SKM-1 (cell line): ENCODE results near the gene HNRNPH1.
"Not testable (repeated sequence)": the region's sequence is repeated elsewhere in the genome, so short reads cannot be mapped to it uniquely, and the experiment has no call there.

Source experiments
- DNase-seq: peaks from one replicate; lab custom pipeline; 2025; ENCODE audit not compliant: unreplicated experiment; lab: John Stamatoyannopoulos, UW

HNRNPH1 gene, protein sequence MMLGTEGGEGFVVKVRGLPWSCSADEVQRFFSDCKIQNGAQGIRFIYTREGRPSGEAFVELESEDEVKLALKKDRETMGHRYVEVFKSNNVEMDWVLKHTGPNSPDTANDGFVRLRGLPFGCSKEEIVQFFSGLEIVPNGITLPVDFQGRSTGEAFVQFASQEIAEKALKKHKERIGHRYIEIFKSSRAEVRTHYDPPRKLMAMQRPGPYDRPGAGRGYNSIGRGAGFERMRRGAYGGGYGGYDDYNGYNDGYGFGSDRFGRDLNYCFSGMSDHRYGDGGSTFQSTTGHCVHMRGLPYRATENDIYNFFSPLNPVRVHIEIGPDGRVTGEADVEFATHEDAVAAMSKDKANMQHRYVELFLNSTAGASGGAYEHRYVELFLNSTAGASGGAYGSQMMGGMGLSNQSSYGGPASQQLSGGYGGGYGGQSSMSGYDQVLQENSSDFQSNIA

DNA sequence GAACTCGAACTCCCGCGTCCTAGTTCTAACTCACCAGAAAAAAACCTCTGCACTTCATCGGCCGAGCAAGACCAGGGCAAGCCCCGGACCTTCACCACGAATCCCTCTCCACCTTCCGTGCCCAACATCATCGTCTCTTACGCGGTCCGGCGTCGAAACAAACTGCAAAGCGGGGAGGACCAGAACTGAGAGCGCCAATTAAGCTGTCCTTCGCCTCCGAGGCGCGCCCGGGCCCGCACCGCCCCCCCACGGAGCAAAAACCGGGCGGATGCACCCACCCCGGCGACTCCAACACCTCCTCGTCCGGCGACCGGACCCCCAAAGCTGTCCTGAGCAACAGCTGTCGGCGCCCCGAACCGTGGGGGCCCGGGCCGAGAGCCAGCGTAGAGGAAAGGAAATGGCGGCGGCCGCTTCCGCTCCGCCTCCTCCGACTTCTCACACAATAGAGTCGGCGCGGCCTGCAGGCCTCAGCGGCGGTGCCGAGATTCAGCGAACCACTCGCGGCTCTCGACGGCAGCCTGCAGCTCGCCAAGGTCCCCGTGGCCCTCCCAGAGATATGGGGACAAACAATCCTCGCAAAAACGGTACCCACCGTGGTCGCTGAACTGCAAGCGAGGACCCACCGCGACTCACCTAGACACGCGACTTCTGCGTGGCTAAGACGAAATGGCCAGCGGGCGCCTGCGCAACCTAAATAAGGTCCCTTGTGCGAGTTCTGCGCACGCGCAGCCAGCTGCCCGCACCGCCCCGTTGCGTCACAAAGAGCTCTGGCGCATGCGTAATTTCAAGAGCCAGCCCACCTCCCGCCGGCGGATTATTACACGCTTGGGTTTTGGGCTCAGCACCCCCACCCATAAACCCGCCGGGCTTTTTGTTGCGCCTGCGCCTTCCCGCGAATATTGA lies at the start of gene HNRNPH1:
HNRNPH1 (minus strand) TSS at position 669 of the 903 bp plus-strand sequence; CDS start at position 131, 538 bp downstream.
- DNase-seq: peak; percentile 98

DNA sequence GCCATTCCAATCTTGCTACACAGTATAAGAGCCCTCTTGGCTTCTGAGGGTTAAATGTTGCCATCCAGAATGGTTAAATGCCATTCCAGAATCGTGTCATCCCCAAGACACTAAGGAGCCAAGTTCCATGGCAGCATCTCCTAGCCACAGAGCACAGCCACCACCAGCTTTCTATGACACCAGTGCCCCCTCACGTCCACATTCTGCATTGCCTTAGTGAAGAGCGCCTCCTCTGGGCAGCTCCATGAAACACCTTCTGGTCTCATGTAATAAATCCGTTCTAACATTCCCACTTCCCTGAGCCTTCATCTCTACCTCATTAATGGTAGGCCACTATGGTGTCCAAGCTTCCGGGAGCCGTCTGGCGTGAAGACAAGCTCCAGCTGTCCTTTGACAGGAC lies 44.9 kb upstream of the HNRNPH1 start:
- DNase-seq: peak; percentile 68

DNA sequence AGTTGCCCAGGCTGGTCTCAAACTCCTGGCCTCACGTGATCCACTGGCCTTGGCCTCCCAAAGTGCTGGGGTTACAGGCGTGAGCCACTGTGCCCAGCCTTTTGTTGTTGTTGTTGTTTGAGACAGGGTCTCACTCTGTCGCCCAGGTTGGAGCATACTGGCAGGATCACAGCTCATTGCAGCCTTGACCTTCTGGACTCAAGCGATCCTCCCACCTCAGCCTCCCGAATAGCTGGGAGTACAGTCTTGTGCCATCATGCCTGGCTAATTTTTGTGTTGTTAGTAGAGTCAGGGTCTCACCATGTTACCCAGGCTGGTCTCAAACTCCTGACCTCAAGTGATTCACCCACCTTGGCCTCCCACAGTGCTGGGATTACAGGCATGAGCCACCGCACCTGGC lies 38.2 kb upstream of the HNRNPH1 start:
- not testable (repeated sequence) for DNase-seq

DNA sequence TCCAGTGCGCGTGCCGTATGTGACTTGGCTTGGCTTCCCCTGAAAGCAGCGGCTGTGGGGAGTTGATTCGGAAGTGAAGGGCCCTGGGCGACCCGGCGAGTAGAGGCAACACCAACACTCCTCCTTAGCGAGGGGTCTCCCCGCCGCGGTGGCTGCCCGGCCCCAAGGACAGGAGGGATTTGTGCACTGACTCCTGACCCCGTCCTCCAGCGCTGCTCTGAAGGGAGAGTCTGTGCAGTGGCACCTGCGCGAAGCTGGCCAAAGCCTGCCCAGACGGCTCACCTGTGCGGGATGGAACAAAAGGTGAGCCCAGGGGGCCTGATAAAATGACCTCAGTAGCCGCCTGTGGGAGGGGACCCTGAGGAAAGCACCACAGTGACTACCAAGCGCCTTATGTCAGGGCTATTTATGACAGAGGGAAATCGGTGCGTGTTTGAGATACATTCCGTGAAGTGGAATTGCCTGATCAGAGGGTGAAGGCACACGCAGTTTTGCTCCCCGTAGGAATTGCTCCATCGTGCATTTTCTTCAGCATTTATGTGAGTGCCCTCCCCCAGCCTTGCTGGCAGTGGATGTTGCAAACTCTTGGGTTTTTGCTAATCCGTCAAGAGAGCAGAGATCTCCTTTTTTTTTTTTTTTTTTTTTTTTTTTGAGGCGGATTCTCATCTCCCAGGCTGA lies 34.8 kb upstream of the HNRNPH1 start:
- not testable (repeated sequence) for DNase-seq

DNA sequence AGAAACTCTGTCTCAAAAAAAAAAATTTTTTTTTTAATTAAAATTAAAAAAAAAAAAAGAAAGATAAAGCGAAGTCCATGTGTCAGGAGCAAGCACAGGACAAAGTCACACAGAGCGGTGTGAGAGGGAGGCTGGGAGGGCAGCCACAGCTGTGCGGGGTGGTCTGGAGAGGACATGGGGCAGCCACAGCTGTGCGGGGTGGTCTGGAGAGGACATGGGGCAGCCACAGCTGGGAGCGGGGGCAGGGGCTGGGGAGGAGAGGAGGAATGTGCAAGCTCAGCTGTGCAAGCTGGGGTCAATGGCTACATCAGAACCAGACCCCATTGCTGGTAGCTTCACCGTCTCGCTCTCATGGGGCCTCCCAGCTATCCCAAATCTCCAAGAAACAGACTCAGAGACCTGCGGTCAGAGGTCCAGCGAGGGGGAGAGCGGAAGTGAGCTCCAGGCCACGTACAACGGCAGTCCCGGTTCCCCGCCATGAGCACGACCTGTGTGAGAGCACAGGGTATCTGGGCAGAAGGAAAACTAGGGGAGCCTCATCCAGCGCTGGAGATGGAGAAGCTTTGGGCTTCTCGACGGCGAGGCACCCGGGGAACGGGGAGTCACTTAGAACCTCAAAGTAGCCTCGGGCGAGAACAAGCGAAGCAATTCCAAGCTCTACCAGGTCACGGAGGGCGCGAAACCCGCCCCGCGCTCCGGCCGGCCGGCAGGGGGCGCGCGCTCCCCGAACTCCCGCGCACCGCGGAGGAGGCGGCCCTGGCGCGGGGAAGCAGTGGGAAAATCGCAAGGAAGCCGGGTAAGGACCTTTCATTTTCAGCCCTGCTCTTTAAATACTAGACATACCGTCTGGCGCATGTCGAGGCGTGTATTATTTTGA lies 34.1 kb upstream of the HNRNPH1 start:
- not testable (repeated sequence) for DNase-seq

DNA sequence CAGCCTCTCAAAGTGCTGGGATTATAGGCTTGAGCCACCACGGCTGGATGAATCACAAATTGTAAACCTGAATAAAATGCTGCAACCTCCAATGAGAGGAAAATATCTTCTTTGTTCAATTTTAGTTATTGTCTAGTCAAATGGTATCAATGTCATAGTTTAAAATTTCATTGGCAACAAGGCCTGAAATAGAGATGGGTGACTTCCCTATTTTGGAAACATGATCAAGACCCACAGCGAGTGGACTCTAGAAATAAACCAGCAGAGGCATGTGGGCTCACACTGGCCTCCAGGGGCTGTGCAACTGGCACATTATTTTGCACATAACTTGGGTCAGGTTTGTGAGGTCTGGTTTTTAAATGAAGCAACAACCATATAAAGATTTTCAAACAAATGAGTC lies 29.7 kb upstream of the HNRNPH1 start:
- not testable (repeated sequence) for DNase-seq

DNA sequence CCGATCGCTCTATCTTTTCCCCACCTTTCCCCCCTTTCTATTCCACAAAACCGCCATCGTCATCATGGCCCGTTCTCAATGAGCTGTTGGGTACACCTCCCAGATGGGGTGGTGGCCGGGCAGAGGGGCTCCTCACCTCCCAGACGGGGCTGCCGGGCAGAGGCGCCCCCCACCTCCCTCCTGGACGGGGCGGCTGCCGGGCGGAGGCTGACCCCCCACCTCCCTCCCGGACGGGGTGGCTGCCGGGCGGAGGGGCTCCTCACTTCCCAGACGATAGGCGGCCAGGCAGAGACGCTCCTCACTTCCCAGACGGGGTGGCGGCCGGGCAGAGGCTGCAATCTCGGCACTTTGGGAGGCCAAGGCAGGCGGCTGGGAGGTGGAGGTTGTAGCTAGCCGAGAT lies 26.8 kb upstream of the HNRNPH1 start:
- DNase-seq: not testable (repeated sequence)

DNA sequence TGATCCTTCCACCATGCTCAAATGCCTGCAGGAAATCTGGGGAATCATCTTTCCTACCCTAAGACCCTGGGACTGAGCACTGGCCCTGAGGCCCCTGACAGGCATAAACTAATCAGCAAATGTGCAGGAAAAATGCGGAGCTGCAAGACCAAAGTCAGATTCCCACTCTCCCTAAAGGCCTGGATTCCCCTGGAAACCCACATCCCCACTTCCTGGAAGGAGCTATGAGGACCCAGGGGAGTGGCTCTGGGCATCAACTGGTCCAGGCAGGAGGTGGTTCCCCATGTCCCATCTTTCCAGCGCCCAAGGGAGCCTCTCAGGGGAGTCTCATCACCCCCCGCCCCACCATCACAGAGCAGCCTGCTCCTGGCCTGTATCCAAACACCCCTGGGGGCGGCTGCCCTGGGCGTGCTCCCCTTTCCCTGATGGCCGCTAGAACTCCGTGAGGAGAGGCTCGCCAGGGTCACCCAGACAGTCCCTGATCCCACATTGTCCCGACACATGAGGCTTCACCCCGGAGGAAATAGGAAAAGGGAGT lies 25.8 kb upstream of the HNRNPH1 start:
- DNase-seq: not testable (repeated sequence)

DNA sequence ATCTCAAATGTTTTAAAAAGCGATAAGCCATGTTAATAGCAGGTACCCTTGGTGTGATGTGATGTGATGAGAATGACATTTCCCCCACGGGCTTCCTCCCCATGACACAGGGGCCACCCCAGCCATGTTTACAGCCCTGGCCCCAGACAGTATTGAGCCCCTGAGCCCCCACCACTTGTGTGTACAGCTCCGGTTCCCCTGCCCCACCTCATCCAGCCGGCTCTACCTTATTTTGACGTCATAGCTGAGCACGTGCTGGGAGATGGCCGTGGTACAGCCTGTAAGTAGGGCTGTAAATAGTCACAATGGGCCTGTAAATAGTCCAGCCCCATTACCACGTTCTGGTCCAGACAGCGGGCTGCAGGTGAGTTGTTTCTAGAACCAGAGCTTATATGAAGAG lies 24.9 kb upstream of the HNRNPH1 start:
- no peak for DNase-seq

DNA sequence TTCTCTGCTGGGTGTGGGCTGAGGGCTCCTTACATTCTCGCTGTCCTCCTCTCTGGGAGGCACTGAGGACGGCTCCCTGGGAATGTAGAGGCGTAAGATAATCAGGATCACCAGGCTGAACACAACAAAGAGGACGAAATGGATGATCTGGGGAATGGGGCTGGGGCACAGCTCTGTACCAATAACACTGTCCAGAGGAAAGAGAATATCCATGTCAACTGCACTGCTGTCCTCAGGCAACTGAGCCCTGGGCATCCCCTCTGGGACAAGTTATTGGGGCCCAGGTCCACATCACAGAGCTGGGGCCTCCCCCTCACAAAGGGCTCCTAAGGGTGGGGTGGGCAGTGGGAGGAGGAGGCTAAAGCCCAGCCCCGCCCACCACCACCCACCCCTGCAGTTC lies 21.3 kb upstream of the HNRNPH1 start:
- DNase-seq: not testable (repeated sequence)

DNA sequence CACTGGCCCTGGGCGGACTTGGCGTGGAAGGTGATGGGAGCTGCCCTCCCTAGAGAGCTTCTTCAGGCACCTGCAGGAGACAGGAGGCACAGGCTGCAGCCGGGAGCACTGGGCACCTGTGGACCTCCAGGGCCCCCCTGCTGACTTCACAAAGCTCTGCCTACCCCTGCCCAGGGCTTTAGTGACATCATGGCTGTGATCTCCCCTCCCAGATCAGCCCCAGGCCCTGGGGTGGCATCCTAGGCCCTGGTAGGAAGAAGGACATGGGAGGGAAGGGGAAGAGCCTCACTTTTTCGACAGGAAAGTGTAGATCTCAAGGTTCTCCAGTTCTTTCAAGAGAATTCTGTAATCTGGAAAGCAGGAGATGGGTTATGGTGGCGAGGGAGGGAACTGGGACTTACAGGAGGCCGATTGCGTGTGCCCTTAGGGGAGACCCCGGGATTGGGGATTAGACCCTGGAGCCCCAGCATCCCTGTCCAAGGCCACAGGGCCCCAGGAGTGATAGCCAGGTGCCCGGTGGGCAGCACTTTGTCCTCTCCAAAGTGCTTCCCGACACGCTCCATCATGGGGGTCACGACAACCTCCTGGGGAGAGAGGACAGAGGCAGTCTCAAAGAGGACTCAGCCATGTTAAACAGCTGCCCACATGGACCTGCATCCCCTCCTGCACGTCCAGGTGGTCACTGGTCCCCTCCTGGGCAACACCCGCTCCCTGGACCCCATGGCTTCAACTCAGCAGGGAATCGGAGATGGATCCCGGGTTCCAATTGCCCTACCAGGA lies 19.9 kb upstream of the HNRNPH1 start:
- not testable (repeated sequence) for DNase-seq

DNA sequence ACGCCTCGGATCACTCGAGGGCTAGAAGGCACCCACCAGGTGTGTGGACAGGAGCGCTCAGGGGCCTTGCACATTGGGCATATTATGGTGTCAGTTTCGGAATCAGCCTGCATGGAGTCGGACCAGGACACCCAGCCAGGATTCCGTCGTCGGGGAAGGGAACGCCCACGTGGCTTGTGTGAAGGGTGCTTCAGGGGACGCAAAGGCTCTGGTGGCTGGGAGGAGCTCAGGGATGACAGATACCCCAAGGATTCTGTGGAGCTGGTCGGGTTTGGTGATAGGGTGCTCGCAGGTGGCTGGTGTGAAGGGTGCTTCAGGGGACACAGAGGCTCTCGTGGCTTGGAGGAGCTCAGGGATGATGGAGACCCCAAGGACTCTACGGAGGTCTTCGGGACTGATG lies 19.2 kb upstream of the HNRNPH1 start:
- DNase-seq: not testable (repeated sequence)

DNA sequence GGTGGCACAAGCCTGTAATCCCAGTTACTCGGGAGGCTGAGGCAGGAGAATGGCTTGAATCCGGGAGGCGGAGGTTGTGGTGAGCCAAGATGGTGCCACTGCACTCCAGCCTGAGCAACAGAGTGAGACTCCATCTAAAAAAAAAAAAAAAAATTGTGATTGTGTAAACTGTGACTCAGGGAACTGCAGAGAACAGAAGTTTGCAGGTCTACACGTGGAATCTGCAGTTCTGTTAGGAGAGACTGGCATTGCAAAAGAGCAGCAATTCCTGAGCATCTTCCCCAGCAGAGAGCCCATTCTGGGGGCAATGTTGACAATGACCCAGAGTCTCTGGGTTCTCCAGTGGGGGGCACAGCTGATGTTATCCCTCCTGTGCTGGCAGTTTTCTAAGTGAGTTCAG lies 18.3 kb upstream of the HNRNPH1 start:
- not testable (repeated sequence) for DNase-seq

DNA sequence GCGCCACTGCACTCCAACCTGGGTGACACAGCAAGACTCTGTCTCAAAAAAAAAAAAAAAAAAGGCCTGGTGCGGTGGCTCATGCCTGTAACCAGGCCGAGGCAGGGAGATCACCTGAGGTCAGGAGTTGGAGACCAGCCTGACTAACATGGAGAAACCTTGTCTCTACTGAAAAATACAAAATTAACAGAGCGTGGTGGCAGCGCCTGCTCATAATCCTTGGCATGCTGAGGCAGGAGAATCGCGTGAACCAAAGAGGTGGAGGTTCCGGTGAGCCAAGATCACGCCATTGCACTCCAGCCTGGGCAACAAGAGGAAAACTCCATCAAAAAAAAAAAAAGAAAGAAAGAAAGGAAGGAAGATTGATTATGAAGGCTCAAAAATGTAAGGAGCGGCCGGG lies 15.8 kb upstream of the HNRNPH1 start:
- DNase-seq: not testable (repeated sequence)

DNA sequence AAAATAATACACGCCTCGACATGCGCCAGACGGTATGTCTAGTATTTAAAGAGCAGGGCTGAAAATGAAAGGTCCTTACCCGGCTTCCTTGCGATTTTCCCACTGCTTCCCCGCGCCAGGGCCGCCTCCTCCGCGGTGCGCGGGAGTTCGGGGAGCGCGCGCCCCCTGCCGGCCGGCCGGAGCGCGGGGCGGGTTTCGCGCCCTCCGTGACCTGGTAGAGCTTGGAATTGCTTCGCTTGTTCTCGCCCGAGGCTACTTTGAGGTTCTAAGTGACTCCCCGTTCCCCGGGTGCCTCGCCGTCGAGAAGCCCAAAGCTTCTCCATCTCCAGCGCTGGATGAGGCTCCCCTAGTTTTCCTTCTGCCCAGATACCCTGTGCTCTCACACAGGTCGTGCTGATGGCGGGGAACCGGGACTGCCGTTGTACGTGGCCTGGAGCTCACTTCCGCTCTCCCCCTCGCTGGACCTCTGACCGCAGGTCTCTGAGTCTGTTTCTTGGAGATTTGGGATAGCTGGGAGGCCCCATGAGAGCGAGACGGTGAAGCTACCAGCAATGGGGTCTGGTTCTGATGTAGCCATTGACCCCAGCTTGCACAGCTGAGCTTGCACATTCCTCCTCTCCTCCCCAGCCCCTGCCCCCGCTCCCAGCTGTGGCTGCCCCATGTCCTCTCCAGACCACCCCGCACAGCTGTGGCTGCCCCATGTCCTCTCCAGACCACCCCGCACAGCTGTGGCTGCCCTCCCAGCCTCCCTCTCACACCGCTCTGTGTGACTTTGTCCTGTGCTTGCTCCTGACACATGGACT lies 11.1 kb upstream of the HNRNPH1 start:
- not testable (repeated sequence) for DNase-seq

DNA sequence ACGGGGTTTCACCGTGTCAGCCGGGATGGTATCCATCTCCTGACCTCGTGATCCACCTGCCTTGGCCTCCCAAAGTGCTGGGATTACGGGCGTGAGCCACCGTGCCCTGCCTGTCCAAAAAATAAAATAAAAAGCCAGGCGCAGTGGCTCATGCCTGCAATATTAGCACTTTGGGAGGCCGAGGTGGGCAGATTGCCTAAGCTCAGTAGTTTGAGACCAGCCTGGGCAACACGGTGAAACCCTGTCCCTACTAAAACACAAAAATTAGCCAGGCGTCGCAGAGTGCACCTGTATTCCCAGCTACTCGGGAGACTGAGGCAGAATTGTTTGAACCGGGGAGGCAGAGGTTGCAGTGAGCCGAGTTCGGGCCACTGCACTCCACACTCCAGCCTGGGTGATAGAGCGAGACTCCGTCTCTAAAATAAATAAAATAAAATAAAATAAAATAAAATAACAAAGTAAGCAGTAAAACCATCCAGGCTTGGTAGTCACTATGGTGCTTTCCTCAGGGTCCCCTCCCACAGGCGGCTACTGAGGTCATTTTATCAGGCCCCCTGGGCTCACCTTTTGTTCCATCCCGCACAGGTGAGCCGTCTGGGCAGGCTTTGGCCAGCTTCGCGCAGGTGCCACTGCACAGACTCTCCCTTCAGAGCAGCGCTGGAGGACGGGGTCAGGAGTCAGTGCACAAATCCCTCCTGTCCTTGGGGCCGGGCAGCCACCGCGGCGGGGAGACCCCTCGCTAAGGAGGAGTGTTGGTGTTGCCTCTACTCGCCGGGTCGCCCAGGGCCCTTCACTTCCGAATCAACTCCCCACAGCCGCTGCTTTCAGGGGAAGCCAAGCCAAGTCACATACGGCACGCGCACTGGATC lies 10.3 kb upstream of the HNRNPH1 start:
- not testable (repeated sequence) for DNase-seq

DNA sequence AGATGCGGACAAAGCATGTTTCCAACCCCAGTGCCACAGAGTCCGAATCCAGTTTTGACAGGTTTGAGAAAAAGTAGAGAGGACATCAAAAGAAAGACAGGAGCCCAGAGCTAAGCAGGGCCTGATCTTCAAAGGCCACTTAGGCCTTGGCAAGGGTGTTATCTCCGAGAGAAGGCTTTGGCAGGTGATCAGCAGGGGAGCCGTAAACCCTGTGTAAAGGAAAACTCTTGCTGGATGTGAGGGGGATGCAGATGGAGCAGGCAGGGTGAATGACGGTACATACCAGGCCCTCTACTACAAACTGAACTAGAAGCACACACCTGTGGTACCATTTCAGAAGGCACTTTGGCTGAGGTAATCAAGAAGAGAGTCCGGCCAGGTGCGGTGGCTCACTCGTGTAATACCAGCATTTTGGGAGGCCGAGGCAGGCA lies 1.4 kb upstream of the HNRNPH1 start:
- no peak for DNase-seq
